SK-N-SH treated with all-trans-retinoic acid at 6 μM for 48 hours (cell line): ENCODE measurements around the gene SYNDIG1L.

Source experiments
- ARNTL ChIP-seq: fragments of 450-650 bp; formaldehyde crosslinking; IDR thresholded peaks from 2 replicates; pipeline ENCODE4 v1.5.0; 2020; ENCODE audit warnings: low read depth, mild to moderate bottlenecking, moderate library complexity, borderline replicate concordance
- GLIS3 ChIP-seq: fragments of 250-450 bp; sonication (Bioruptor Pico); IDR thresholded peaks from 2 replicates; pipeline ENCODE4 v1.5.0; 2020; ENCODE audit warnings: mild to moderate bottlenecking, moderate library complexity
- ISL1 ChIP-seq: fragments of 250-450 bp; sonication (Bioruptor Pico); IDR thresholded peaks from 2 replicates; pipeline ENCODE4 v2.1.2; 2022; ENCODE audit warnings: mild to moderate bottlenecking, moderate library complexity
- RARB ChIP-seq: fragments of 250-450 bp; sonication (Bioruptor Pico); IDR thresholded peaks from 2 replicates; pipeline ENCODE4 v1.8.0; 2021; ENCODE audit warnings: mild to moderate bottlenecking, moderate library complexity
- SNAI2 ChIP-seq: fragments of 250-450 bp; sonication (Bioruptor Pico); IDR thresholded peaks from 2 replicates; pipeline ENCODE4 v1.5.0; 2020; ENCODE audit warnings: mild to moderate bottlenecking, moderate library complexity
- ZFP3 ChIP-seq: fragments of 250-450 bp; sonication (Bioruptor Pico); IDR thresholded peaks from 2 replicates; pipeline ENCODE4 v1.5.0; 2020; ENCODE audit warnings: mild to moderate bottlenecking, moderate library complexity

DNA sequence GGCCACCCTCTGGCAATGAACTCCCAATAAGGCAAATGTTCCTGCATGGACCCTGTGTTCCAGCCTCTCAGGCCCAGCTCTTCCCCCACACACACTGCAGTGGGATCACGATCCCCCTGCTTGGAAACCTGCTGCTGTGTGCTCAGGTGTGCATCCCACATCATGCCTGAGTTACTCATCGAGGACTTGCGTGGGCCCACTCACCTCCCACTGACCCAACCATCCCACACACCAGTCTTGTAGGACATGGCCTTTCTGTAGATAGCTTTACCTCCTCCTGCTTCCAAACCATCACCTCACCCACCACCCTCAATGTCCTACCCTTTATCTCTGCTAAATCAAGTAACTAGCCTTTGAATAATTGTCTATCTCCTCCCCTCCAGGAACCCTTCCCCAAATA is 42.5 kb upstream of the SYNDIG1L start:
- TF ChIP-seq SNAI2 (CRISPR knock-in tag) (no peak), ISL1 (CRISPR knock-in tag) (no peak), ZFP3 (CRISPR knock-in tag) (no peak), GLIS3 (CRISPR knock-in tag) (no peak), ARNTL (no peak), RARB (CRISPR knock-in tag) (no peak)
